B cell (primary cell): ENCODE results near the gene PYM1. TPM values are rescaled to one million over a fixed set of nuclear protein-coding genes. Genes with fewer than 3 reads are reported as not detected.

ENCODE experiments used
- ATAC-seq: fragments of 200-7000 bp; cut with Tn5 transposase; one replicate; pipeline ENCODE4 v1.10.0; 2021; ENCODE audit warnings: low read depth, mild to moderate bottlenecking, moderate number of reproducible peaks, moderate library complexity
- CTCF ChIA-PET: fragments of 350-600 bp; sonication (Branson Sonifier 250); formaldehyde crosslinking; loops from one replicate; lab custom pipeline; 2021; ENCODE audit warnings: antibody characterized with exemption, inconsistent platforms; lab: Charles Lee
- POLR2A ChIA-PET: fragments of 350-600 bp; sonication (Branson Sonifier 250); formaldehyde crosslinking; loops from one replicate; lab custom pipeline; 2021; ENCODE audit warnings: antibody characterized with exemption; lab: Charles Lee
- DNase-seq: peaks from one replicate; pipeline ENCODE4 v3.0.0; 2013
- H2AFZ ChIP-seq: 2 replicates; pipeline ENCODE4 v1.6.1; 2012; ENCODE audit warnings: mild to moderate bottlenecking, low read depth, low read length; ENCODE audit not compliant: insufficient read depth, poor library complexity, severe bottlenecking
- H3K27ac ChIP-seq, 2 donors: 1 replicate in 1 of 2; 2 replicates in 1 of 2; pipeline ENCODE4 v1.5.1; 2012 to 2013; ENCODE audit warnings: low read length in 2 of 2, mild to moderate bottlenecking in 2 of 2, moderate library complexity in 1 of 2
- H3K27me3 ChIP-seq, 4 experiments: fragments of 200-600 bp in 1 of 4; sonication (generic) in 1 of 4; replicated peaks in 1 of 4; 1 replicate in 2 of 4; 2 replicates in 2 of 4; pipeline versions ENCODE4 v1.6.1 to v1.7.0; 2013 to 2016; ENCODE audit warnings: low read length in 3 of 4, mild to moderate bottlenecking in 2 of 4, mixed read lengths in 1 of 4, moderate library complexity in 1 of 4; ENCODE audit not compliant: insufficient read depth in 4 of 4, control insufficient read depth in 3 of 4; ENCODE audit errors: control extremely low read depth in 1 of 4
- H3K36me3 ChIP-seq, 2 experiments: replicated peaks in 1 of 2; 1 replicate in 1 of 2; 2 replicates in 1 of 2; pipeline versions ENCODE4 v1.6.1 to v1.7.1; 2013; ENCODE audit warnings: low read length in 1 of 2; ENCODE audit not compliant: insufficient read depth in 2 of 2, control insufficient read depth in 1 of 2; ENCODE audit errors: control extremely low read depth in 1 of 2, extremely low read depth in 1 of 2
- H3K4me1 ChIP-seq, 2 donors: fragments of 200-600 bp in 1 of 2; sonication (generic) in 1 of 2; 1 replicate in 1 of 2; 2 replicates in 1 of 2; pipeline versions ENCODE4 v1.5.1 to v1.6.1; 2013 to 2017; ENCODE audit warnings: low read length in 2 of 2; ENCODE audit not compliant: control insufficient read depth in 2 of 2, insufficient read depth in 2 of 2
- H3K4me2 ChIP-seq: replicated peaks from 2 replicates; pipeline ENCODE3; 2012; ENCODE audit warnings: mild to moderate bottlenecking, low read depth, low read length; ENCODE audit not compliant: poor library complexity, severe bottlenecking
- H3K4me3 ChIP-seq, 5 experiments: fragments of 200-600 bp in 1 of 5; sonication (generic) in 1 of 5; 1 replicate in 3 of 5; 2 replicates in 2 of 5; pipeline versions ENCODE4 v1.5.1 to v1.7.0; 2011 to 2016; ENCODE audit warnings: low read length in 4 of 5, mild to moderate bottlenecking in 4 of 5, low read depth in 2 of 5, control low read depth in 1 of 5, moderate library complexity in 1 of 5; ENCODE audit not compliant: insufficient read depth in 1 of 5; ENCODE audit errors: control extremely low read depth in 1 of 5, extremely low read depth in 1 of 5
- H3K79me2 ChIP-seq: fragments of 200-600 bp; sonication (generic); one replicate; pipeline ENCODE4 v1.6.0; 2016; ENCODE audit warnings: low read length; ENCODE audit not compliant: control insufficient read depth, insufficient read depth
- H3K9ac ChIP-seq: fragments of 200-600 bp; sonication (generic); 2 replicates; pipeline ENCODE4 v1.6.1; 2017; ENCODE audit warnings: mild to moderate bottlenecking, low read length, moderate library complexity
- H3K9me3 ChIP-seq, 3 donors: one replicate each; pipeline versions ENCODE4 v1.6.1 to v1.7.1; 2013; ENCODE audit warnings: low read length in 2 of 3; ENCODE audit not compliant: control insufficient read depth in 2 of 3, insufficient read depth in 1 of 3; ENCODE audit errors: control extremely low read depth in 1 of 3
- H4K20me1 ChIP-seq: 2 replicates; pipeline ENCODE4 v1.6.0; 2012; ENCODE audit warnings: mild to moderate bottlenecking, low read length; ENCODE audit not compliant: insufficient read depth, control insufficient read depth, poor library complexity, severe bottlenecking
- H3K27ac Mint-ChIP-seq: one replicate; pipeline ENCODE4 v1.8.0; 2021; ENCODE audit warnings: mixed read lengths
- H3K27me3 Mint-ChIP-seq: one replicate; pipeline ENCODE4 v1.8.0; 2021; ENCODE audit warnings: mixed read lengths
- H3K4me1 Mint-ChIP-seq: one replicate; pipeline ENCODE4 v1.8.0; 2021; ENCODE audit warnings: mixed read lengths
- H3K4me3 Mint-ChIP-seq: one replicate; pipeline ENCODE4 v1.8.0; 2021; ENCODE audit warnings: mixed read lengths
- H3K9me3 Mint-ChIP-seq: one replicate; pipeline ENCODE4 v1.8.0; 2022; ENCODE audit warnings: mixed read lengths; ENCODE audit not compliant: insufficient read depth
- EZH2 ChIP-seq: IDR thresholded peaks from 2 replicates; pipeline ENCODE4 v1.6.1; 2012; ENCODE audit warnings: borderline replicate concordance, low read depth, mild to moderate bottlenecking, moderate library complexity, low read length; ENCODE audit not compliant: insufficient read depth, poor library complexity, severe bottlenecking
- WGBS: methylation state at CpG from one replicate; pipeline ENCODE4 v1.1.5; 2013; ENCODE audit warnings: missing lambda C conversion rate; ENCODE audit not compliant: insufficient coverage; 5-methylcytosine and 5-hydroxymethylcytosine counted together
- intact Hi-C: fragments of 100-400 bp; cut with micrococcal nuclease; formaldehyde crosslinking; loops from one replicate; pipeline ENCODE4 v1.10.0; 2022
- polyA plus RNA-seq: library from polyadenylated mRNA; depleted of rRNA; stranded (reverse); fragments of >200 nt; gene quantifications from 2 replicates; pipeline ENCODE4 v1.2.3, GENCODE V29; 2012
- total RNA-seq, 2 donors: library from RNA; stranded (reverse); fragments of 120-200 nt in 1 of 2; gene quantifications; 1 replicate in 1 of 2; 2 replicates in 1 of 2; pipeline versions ENCODE4 v1.2.3 to v1.2.4, GENCODE V29; 2013 to 2022
- TF ChIP-seq, protein P1 (sequence below): fragments of 200-600 bp; IDR thresholded peaks from one replicate; pipeline ENCODE4 v1.8.0; 2022; ENCODE audit warnings: antibody characterized with exemption, mild to moderate bottlenecking

Gene PYM1
- total and polyA plus RNA-seq, 2 donors (not counting 1 experiment from before 2014, with no cell fraction given): 22.5 to 39.2 TPM

DNA sequence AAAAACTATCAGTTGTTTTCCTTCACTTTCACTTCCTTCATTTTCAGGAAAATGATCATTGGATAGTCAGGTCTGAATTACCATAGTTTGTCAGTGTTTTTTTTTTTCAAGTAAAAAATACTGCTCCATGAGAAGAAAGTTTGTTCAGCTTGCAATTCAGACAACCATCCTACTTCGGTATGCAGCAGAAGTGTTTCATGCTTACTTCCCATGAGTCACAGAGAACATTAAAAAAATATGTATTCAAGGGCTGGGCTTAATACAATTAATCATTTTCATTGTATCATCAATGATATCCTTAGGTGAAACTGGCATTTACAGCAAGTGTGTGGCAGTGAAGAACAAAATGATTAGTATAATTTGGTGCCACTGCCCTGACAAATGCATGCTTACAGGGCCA, 21.6 kb downstream of the PYM1 start:
- Mint-ChIP-seq H3K27me3 (no peaks in the 10 kb centered on the region), H3K27ac (no peak overlapping the region), H3K9me3 (no peaks in the 10 kb centered on the region), H3K4me3 (no peak overlapping the region), H3K4me1 (peaks cover 5% of the 10 kb centered on the region)
- DNase-seq (no peak), ATAC-seq (no peak)
- Histone ChIP-seq H3K79me2 (peaks cover 19% of the 10 kb centered on the region), H3K4me2 (no peak overlapping the region), H3K4me3 (no peak overlapping the region), H3K27ac (no peak overlapping the region), H3K27me3 (no peaks in the 10 kb centered on the region), H2AFZ (no peak overlapping the region), H3K9ac (no peak overlapping the region), H3K36me3 (peaks cover 6 to 14% of the 10 kb centered on the region in 2 experiments), H3K4me1 (no peaks in the 10 kb centered on the region), H3K9me3 (no peaks in the 10 kb centered on the region), H4K20me1 (no peaks in the 10 kb centered on the region)
- TF ChIP-seq, protein P1, sequence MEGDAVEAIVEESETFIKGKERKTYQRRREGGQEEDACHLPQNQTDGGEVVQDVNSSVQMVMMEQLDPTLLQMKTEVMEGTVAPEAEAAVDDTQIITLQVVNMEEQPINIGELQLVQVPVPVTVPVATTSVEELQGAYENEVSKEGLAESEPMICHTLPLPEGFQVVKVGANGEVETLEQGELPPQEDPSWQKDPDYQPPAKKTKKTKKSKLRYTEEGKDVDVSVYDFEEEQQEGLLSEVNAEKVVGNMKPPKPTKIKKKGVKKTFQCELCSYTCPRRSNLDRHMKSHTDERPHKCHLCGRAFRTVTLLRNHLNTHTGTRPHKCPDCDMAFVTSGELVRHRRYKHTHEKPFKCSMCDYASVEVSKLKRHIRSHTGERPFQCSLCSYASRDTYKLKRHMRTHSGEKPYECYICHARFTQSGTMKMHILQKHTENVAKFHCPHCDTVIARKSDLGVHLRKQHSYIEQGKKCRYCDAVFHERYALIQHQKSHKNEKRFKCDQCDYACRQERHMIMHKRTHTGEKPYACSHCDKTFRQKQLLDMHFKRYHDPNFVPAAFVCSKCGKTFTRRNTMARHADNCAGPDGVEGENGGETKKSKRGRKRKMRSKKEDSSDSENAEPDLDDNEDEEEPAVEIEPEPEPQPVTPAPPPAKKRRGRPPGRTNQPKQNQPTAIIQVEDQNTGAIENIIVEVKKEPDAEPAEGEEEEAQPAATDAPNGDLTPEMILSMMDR: no peak
- TF ChIP-seq EZH2: no peak
- ChIA-PET POLR2A (no interaction called here), CTCF (no interaction called here)
- intact Hi-C loops: no loop called here
- WGBS: no CpG with 5 or more reads among the region's 1 CpG

DNA sequence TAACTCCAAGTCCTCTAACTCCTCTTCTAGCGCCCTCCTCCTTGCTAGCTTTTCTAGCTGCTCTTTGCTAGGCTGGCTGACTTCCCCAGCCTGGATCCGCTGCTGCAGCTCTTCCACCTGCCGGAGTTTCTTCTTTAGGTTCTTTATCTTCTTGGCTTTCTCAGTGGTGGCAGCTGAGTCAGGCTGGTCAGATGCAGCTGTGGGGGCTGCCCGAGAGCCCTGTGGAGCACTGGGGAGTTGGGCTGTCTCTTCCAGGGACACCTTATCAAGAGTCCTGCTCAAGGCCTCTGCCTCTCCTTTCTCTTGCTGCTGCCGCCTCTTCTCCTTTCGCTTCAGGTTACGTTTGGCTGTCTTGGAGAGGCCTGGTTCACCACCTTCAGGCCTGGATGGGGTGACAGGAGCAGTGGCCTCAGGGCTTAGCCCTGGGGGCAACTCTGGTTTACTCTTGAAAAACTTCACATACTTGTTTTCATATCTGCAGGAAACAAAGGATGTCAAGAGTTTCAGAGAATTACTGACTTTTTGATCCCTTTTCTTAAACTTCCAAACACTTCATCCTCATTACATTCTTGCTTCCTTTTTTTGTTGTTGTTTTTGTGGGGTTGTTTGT, 25.7 kb downstream of the PYM1 start:
- H3K9me3 ChIP-seq: no peaks in the 10 kb centered on the region
- ATAC-seq (no peak), DNase-seq (no peak)
- no peak overlapping the region for H3K4me2 ChIP-seq
- no peak overlapping the region for H3K4me3 ChIP-seq
- intact Hi-C loops: no loop called here
- H2AFZ ChIP-seq: no peak overlapping the region
- H3K27ac ChIP-seq: no peak overlapping the region
- peaks cover 3% of the 10 kb centered on the region for H3K4me1 Mint-ChIP-seq
- POLR2A ChIA-PET: interaction anchor here (0.6 kb wide), 1 partner anchor 127 kb away, joined by 5 read pairs; no protein-coding TSS in a partner anchor
- no peaks in the 10 kb centered on the region for H3K27me3 Mint-ChIP-seq
- CTCF ChIA-PET: no interaction called here
- no peak overlapping the region for H3K4me3 Mint-ChIP-seq
- H3K4me1 ChIP-seq: no peaks in the 10 kb centered on the region
- H3K27ac Mint-ChIP-seq: no peak overlapping the region
- no peaks in the 10 kb centered on the region for H4K20me1 ChIP-seq
- H3K79me2 ChIP-seq: peaks cover 11% of the 10 kb centered on the region
- H3K36me3 ChIP-seq: peaks cover 6 to 14% of the 10 kb centered on the region in 2 experiments
- TF ChIP-seq EZH2: no peak
- TF ChIP-seq, protein P1: no peak
- 96% methylated on average over 6 of the region's 7 CpGs for WGBS
- no peaks in the 10 kb centered on the region for H3K27me3 ChIP-seq
- no peaks in the 10 kb centered on the region for H3K9me3 Mint-ChIP-seq
- no peak overlapping the region for H3K9ac ChIP-seq
